DMS79 treated with DMSO at 0.1 percent for 48 hours (cell line): ENCODE data around the gene TXNL4B.
A peak's percentile ranks its signal among the peaks of the same experiment; 100 is the strongest.
"Not testable (repeated sequence)": the region's sequence is repeated elsewhere in the genome, so short reads cannot be mapped to it uniquely, and the experiment has no call there.

Experiments used
- DNase-seq: peaks from one replicate; lab custom pipeline; 2025; lab: John Stamatoyannopoulos, UW

Gene TXNL4B

DNA sequence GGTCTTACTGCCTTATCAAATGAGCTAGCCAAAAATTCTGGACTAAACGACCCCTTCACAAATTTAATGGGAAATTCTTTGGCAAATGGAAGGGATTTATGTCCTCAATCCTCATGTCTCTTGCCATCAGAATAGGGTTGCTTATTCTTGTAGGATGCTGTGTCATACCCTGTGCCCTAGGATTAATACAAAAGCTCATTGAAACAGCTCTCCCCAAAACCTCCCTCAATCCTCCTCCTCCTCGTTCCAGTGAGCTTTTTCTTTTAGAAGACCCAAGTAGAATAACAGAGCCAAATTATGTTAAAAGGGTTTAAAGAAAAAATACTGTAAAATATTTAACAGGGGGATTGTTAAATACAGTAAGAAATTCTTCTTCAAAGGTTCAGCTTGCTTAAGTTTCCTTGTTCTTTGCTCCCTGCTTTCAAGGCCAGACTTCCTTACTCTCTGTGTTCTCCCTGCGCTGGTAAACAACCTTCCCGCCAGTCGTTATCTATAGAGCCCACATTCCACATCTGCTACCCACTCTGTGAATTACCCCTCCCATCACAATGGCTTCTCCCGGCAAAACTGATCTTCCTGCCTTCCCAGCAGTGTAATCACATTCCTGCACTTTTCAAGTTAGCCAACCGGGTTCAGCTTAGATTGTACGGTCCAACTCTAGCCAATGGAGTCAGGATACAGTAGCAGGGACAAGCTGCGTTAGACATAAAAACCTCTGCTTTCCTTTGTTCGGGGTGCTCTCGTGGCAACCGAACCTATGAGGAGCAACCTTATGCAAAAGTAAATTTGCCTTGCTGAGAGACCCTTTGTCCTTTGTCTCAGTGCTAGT is 20.7 kb downstream of the TXNL4B start:
- DNase-seq = no peak

DNA sequence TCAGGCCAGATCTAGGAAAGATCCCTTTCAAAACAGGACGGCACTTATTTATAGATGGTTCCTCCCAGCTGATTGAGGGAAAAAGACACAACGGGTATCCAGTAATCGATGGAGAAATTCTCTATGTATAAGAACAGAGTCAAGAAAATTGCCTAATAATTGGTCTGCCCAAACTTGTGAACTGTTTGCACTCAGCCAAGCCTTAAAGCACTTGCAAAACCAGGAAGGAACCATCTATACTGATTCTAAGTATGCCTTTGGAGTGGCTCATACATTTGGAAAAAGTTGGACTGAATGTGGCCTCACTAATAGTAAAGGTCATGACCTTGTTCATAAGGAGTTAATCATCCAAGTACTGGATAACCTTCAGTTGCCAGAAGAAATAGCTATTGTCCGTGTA is 24.5 kb downstream of the TXNL4B start:
- no peak for DNase-seq

DNA sequence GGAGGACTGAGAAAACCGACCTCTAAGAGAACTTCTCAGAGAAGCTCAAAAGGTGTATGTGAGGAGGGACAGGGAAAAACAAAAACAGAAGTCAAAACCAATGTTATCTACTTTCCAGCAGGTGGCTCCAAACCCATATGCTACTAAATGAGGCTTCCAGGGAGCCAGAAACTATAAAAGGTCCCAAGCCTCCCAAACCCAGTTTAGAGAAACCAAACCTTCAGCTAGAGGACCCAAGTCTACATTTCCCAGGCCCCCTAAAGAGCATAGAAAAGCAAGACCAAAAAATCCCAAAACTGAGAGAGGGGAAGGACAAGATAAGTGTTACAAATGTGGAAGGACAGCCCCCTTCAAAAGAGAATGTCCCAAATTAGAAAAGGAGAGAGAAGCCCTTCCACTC is 26.7 kb downstream of the TXNL4B start:
- peak; percentile 21 for DNase-seq

DNA sequence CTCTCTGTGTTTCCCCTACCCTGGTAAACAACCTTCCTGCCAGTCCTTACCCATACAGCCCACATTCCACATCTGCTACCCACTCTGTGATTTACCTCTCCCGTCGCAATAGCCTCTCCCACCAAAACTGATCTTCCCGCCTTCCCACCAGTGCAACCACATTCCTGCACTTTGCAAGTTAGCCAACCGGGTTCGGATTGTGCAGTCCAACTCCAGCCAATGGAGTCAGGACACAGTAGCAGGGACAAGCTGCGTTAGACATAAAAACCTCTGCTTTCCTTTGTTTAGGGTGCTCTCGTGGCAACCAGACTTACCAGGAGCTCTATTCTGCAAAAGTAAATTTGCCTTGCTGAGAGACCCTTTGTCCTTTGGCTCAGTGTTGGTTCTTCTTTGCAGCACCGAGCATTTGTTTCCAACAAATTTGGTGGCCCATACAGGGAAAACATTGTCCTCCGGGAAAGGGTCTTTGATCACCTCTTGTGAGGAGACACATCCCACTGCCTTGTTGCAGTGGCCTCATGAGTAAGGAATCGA is 29.0 kb downstream of the TXNL4B start:
- no peak for DNase-seq

DNA sequence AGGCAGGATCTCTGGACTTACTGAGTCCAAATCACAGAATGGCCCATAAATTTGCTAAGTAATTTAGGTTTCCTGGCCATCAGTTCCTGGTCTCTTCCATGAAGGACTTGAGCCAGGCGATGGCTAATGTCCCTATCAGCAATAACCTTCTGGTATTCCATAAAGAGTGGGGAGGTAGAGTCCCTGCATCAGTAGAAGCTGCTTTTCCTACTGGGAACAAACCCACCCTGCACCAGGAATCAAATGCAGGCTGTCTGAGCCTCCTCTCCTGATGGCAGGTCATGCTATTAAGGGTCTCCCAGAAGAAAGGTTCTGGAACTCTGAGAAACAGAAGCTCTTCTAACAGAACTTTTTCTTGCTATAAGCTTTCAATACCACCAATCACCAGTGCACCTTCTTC is 31.9 kb downstream of the TXNL4B start:
- DNase-seq = no peak

DNA sequence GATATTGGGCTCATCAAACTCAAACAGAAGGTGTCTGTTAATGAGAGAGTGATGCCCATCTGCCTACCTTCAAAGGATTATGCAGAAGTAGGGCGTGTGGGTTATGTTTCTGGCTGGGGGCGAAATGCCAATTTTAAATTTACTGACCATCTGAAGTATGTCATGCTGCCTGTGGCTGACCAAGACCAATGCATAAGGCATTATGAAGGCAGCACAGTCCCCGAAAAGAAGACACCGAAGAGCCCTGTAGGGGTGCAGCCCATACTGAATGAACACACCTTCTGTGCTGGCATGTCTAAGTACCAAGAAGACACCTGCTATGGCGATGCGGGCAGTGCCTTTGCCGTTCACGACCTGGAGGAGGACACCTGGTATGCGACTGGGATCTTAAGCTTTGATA is 33.0 kb downstream of the TXNL4B start:
- DNase-seq = no peak

DNA sequence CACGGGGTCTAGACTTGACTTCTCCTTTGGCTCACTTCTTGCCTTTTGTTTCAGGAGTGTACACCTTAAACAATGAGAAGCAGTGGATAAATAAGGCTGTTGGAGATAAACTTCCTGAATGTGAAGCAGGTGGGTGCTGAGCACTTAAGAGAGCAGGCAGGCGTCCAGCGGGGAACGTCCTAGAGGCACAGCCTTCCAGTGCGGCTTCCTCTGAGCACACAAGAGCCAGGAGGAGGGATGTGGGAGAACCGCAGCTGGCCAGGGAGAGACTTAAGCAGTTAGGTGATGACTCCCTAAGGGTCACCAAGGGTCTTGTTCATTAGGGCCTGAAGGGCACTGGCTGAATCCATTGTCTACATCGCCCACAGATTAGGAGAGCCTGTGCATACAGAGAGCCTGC is 34.4 kb downstream of the TXNL4B start:
- DNase-seq = peak; percentile 16

DNA sequence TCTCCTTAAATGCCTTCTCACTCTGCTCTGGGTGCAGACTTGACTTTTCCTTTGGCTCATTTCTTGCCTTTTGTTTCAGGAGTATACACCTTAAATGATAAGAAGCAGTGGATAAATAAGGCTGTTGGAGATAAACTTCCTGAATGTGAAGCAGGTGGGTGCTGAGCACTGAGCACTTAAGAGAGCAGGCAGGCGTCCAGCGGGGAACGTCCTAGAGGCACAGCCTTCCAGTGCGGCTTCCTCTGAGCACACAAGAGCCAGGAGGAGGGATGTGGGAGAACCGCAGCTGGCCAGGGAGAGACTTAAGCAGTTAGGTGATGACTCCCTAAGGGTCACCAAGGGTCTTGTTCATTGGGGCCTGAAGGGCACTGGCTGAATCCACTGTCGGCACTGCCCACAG is 36.1 kb downstream of the TXNL4B start:
- not testable (repeated sequence) for DNase-seq

DNA sequence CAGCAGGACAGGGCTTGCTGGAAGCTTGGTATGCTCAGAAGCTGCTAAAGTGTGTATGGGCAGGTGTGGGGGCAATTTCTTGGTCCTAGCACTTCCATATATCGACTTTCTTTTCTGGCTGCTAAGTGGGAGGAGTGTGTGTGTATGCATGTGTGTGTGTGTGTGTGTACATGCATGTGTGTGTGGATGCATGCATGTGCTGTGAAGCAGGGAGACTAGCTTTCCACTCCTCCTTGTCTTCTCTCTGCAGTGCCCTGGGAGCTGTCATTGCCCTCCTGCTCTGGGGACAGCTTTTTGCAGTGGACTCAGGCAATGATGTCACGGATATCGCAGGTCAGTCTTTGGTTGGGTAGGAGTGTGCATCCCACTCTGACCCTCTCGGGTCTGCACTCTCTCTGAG is 37.5 kb downstream of the TXNL4B start:
- DNase-seq = no peak

DNA sequence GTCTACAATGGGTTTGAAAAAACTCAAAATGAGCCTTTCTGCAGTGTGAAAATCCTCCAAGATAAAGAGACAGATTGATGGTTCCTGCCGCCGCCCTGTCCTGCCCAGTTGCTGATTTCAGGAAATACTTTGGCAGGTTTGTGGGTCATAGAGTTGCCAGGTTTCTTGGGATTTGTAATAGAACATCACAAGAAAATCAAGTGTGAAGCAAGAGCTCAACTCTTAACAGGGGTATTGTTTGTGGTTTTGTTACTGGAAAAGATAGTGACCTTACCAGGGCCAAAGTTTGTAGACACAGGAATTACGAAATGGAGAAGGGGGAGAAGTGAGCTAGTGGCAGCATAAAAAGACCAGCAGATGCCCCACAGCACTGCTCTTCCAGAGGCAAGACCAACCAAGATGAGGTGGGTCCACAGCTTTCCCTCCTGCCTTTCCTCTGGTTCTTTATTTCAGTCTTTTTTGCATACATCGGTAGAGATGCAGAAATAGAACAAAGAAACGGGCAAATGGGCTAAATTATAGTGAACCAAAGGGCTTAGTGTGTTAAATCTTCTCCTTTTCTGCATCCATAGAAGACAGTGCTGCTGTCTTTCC is 39.1 kb downstream of the TXNL4B start, which contains the start of gene HP:
Gene HP (plus strand): TSS at position 252 of the 594 bp plus-strand sequence. CDS start 148 bp downstream, at position 400.
- DNase-seq = not testable (repeated sequence)

DNA sequence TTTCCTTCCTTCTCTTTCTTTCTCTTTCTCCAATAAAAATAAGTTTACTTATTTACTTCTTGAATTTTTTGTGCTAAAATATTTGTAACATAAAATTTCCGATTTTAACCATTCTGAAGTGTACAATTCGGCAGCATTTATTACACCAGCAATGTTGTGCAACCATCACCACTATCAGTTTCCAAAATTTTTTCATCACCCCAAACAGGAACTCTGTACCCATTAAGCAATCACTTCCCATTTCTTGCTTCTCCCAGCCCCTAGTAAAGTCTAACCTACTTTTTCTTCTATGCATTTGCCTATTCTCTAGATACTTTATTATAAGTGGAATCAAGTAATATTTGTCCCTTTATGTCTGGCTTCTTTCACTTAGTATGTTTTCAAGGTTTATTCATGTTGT is 41.6 kb downstream of the TXNL4B start:
- DNase-seq = no peak

DNA sequence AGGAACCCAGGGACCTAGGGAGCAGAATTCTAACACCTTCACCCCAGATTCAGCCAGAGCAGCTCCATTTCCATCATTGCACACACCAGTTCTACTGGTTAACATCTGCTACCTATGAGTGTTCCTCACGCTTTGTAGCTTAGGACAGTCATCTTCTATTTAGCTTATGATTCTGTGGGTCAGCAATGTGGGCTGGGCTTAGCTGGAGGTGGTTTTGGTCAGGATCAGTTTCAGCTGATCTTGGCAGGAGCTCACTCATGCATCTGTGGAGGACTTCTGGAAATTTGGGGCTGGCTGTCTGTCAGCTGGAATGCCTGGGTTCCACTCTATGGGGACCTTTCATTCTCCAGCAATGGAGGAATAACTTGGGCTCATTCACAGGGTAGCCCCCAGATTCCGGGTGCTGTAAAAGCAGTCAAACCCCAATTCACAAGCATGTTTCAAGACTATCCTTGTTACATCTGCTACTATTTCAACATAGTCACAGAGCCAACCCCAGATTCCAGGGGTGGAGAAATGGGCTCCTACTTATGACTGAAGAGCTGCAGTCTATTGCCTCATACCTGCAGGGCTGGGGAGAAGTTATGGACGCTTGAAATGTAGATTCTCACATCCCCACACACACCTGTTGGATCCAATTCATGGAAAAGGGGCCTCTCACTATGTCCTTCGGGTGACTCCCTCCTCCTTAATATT is 42.5 kb downstream of the TXNL4B start:
- no peak for DNase-seq

DNA sequence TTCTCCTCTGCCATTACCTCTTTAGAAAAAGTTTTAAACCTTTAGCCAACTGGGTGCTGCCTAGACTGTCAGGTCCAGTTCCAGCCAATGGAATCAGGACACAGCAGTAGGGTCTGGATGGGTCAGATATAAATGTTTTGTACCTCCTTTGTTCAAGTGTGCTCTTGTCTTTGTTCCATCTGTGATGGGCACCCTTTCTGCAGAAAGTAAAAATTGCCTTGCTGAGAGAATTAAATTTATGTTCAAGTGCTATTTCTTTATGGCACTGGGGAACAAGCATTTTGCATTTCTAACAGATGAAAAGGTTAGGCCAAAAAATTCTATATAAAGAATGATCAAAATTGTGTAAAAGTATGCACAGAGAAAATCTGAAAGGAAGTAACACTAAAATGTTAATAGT is 44.3 kb downstream of the TXNL4B start:
- no peak for DNase-seq

DNA sequence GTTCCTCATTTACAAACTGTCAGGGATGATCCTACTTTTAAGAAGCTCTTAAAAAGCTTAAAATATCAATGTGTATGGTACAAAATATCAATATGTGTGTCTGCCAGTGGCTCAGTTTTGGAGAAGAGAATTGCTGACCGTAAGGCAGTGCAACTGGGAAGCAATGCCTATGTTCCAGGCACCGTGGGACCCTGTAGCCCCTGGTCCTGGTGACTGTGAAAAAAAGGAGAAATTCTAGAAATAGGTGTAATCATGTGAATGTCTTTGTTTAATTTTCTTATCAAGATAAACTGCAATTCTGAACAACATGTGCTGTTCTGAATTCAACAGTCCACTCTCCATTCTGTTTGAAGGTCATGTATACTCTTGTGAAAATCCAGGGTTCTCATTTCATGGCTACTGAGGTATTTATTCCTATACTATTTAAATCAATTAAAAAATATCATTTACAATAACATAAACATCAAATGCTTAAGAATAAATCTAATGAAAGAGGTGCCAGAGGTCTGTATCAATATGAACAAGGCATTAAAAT is 48.5 kb downstream of the TXNL4B start:
- DNase-seq = no peak

DNA sequence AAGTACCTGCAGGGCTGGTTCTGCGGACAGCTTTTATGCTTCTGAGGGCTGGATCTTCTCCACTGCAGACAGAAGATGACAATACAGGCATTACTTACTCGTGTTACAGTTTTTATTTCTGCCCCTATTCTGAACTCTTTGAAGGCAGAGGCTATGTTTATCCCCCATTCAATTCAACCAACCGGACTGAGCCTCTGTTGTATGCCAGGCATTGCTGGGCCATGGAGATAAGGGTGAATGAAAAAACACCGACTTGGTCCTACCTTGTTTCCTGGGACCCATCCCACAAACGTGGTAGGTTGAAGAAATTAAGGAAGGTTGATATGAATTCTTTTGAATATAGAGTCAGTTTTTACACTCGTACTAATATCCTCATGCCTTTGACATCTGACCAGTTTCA is 49.1 kb downstream of the TXNL4B start:
- no peak for DNase-seq

DNA sequence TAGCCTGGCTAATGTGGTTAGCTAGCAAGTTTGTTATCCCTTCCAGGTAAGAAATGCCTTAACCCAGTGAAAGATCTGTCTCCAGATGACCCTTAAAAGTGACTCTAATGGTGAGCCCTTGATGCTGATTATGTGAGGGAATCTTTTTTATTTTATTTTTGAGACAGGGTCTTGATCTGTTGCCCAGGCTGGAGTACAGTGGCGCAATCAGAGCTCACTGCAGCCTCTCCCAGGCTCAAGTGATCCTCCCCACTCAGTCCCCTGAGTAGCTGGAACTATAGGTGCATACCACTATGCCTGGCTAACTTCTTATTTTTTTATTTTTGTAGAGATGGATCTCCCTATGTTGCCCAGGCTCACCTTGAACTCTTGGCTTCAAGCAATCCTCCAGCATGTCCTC is 49.9 kb downstream of the TXNL4B start:
- no peak for DNase-seq

DNA sequence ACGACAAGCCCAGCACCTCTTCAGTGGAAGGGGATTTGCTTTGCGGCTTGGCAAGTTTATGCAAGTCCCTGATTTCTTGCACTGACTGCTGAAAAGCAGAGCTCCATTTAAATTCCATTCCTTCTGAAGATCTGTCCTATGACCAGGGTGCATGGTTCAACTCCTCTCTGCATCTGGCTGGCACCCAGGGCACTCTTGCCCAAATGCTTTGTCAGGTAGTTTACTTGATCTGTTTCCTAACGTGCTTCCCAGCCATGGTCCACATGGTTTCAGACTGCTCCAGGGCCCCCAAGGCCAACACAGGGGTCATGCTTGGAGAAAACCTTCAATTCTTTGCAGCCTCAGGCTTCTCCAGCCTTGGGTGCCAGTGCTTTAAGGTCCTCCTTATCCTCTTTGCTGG is 50.4 kb downstream of the TXNL4B start:
- no peak for DNase-seq

DNA sequence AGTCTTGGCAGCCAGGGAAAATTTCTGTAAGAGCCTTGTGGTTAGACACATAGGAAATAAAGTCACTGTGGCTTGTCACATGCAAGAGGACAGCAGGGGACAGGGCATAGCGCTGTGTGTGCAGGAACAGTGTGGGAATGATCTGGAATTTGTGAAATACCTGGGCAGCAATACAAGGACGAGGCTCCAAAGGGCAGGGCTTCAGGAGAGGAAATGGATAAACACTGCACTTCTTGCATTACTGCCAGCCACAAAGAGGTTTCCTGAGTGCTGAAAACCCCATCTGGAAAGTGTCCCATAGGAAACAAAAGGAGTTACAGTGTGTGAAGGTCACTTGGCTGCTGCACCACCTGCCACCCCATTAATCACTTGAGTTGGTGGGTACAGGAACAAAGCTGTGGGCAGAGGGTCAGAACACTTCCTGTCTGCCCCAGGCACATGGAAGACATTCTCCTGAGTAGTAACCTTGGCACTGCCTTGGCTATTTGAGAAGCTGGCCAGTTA is 51.2 kb downstream of the TXNL4B start:
- DNase-seq = peak; percentile 27

DNA sequence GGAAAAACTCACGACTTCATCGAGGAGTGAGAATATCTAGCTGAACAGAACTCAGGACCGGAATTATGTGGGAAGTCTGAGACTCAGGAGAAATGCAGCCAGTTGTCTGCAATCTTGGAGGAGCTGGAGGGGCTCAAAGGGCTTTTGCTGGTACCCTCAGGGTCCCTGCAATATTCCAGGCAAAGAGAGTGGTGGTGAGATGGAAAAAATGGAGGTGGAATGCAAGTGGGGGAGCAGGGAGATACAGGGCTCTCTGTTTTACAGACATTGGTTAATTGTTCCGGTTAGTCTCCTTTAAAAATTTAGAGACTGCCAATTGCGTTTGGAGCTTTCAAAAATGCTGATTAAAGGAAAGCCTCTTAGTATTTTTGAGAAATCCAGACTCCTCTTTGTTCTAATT is 57.3 kb downstream of the TXNL4B start:
- DNase-seq = no peak
